ENCODE measurements around the gene CAMTA1.

CAMTA1 gene

GRCh38 chr1:7352974-7353373 lies 567.7 kb downstream of the CAMTA1 start:
- no peak for TF ChIP-seq CTCF (IDR thresholded peaks at IDR 0.05; ENCODE audit: borderline replicate concordance, control extremely low read depth, extremely low read depth, insufficient read depth, missing control alignments)
- DNase-seq (ENCODE audit: low spot score): no peak
- in situ Hi-C loops (cut with MboI; ENCODE audit: low sequenced_read_pairs, unreplicated experiment): no loop called here

GRCh38 chr1:7355646-7356045 lies 570.4 kb downstream of the CAMTA1 start:
- no peak for DNase-seq (ENCODE audit: low spot score)
- no peak for TF ChIP-seq CTCF (IDR thresholded peaks at IDR 0.05; ENCODE audit: borderline replicate concordance, control extremely low read depth, extremely low read depth, insufficient read depth, missing control alignments)
- in situ Hi-C loops (cut with MboI; ENCODE audit: low sequenced_read_pairs, unreplicated experiment): no loop called here

- DNase-seq (ENCODE audit: low spot score): no peak
- no peak for TF ChIP-seq CTCF (IDR thresholded peaks at IDR 0.05; ENCODE audit: borderline replicate concordance, control extremely low read depth, extremely low read depth, insufficient read depth, missing control alignments)
- in situ Hi-C loops (cut with MboI; ENCODE audit: low sequenced_read_pairs, unreplicated experiment): no loop called here
These were observed 570.8 kb downstream of the CAMTA1 start for GRCh38 chr1:7356079-7356478.

GRCh38 chr1:7358425-7358824 lies 573.2 kb downstream of the CAMTA1 start:
- in situ Hi-C loops (cut with MboI; ENCODE audit: low sequenced_read_pairs, unreplicated experiment): no loop called here
- no peak for DNase-seq (ENCODE audit: low spot score)
- TF ChIP-seq CTCF (IDR thresholded peaks at IDR 0.05; ENCODE audit: borderline replicate concordance, control extremely low read depth, extremely low read depth, insufficient read depth, missing control alignments): no peak

DNA sequence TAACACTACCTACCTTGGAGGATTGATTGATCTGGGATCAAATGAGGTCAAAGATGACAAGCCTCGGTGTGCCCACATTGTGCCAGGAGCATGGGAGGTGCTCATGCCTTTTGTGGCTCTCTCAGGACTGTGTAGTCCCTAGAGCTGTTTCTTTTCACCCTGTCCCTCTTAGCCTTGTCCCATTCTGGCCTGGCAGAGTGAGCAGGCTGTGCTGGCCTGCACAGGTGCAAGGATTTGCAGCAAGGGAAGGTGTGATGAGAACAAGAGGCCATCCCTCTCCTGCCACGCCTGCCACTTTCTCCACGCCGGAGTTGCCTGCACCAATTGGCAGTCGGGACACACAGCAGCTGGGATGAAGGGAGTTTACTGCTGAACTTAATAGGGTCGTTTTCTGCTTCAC lies 575.3 kb downstream of the CAMTA1 start:
- DNase-seq (ENCODE audit: low spot score): no peak
- TF ChIP-seq CTCF (IDR thresholded peaks at IDR 0.05; ENCODE audit: borderline replicate concordance, control extremely low read depth, extremely low read depth, insufficient read depth, missing control alignments): no peak
- in situ Hi-C loops (cut with MboI; ENCODE audit: low sequenced_read_pairs, unreplicated experiment): no loop called here

DNA sequence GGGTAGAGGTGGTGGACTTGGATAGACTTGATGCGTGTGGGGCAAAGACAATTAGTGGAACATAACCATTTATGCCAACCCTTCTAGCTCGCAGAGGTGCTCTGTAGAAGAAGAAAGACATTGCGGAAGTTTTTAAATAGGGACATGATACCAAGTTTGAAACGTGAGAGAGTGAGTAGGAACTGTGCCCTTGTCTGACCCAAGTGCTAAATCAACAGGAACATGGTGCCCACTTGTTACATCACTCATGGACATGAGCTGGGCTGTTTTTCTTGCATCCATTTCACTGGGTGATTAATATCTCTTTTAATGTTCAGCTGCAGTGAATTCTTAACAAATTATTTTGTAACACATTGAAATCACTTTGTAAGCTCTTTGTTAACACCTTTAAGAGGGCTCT lies 577.7 kb downstream of the CAMTA1 start:
- DNase-seq (ENCODE audit: low spot score): no peak
- TF ChIP-seq CTCF (IDR thresholded peaks at IDR 0.05; ENCODE audit: borderline replicate concordance, control extremely low read depth, extremely low read depth, insufficient read depth, missing control alignments): no peak
- in situ Hi-C loops (cut with MboI; ENCODE audit: low sequenced_read_pairs, unreplicated experiment): no loop called here

DNA sequence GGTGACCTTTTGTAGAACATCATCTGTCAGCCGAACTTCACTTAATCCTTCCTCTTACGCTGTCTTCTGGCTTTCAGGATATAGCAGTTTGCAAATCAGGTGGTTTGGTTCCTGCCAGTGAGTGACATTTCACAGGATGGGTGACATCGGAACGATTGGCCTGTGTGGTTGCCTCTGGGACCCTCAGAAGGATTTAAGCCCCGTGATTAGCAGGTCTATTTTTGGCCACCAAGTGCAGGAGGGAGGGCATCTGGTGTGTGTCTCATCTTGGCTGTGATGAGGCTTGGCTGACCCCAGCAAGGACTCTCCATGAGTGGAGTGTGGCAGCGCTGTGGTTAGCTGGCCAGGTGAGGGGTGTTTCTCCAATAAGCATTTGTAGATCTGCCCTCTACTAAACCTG lies 578.2 kb downstream of the CAMTA1 start:
- no peak for DNase-seq (ENCODE audit: low spot score)
- in situ Hi-C loops (cut with MboI; ENCODE audit: low sequenced_read_pairs, unreplicated experiment): no loop called here
- TF ChIP-seq CTCF (IDR thresholded peaks at IDR 0.05; ENCODE audit: borderline replicate concordance, control extremely low read depth, extremely low read depth, insufficient read depth, missing control alignments): no peak
